Loucy (cell line): ENCODE data around the gene STRADA.
A peak's percentile ranks its signal among the peaks of the same experiment; 100 is the strongest.

ENCODE experiments used
- CTCF ChIP-seq: fragments of 200-600 bp; sonication (generic); conservative IDR thresholded peaks from 2 replicates; pipeline ENCODE4 v1.5.1; 2014; ENCODE audit warnings: mild to moderate bottlenecking, antibody characterized with exemption, low read length
- EZH2phosphoT487 ChIP-seq: fragments of 200-600 bp; IDR thresholded peaks from 2 replicates; pipeline ENCODE4 v1.6.1; 2018; ENCODE audit warnings: antibody characterized with exemption, mild to moderate bottlenecking, moderate library complexity, borderline replicate concordance

DNA sequence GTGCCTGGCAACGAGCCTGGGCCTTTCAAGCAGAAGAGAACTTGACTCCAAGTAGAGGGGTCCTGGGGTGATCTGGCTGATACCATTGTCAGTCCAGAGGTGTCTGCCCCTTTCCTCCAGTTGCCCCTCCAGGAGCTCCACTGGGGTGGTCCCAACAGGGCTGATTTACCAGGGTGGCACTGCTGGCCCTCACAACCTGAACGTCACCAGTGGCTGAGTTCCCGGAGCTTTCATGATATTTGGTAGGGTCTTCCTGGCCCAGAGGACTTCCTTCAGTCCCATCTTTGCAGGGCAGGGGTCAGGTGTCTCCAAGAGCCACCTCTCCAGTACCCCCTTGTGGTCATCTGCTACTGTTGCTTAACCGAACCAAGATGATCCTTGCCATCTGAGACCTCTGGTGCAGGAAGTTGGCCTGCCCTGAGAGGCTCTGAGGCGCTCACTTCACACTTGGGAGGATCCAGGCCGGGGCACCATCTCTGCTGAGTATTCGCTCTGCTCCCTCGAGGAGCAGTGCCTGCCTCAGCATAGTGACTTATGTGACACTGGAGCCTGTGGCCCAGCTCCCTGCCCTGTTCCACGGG, 45.1 kb downstream of the STRADA start:
- TF ChIP-seq CTCF = peak; percentile 69
- TF ChIP-seq EZH2phosphoT487 = no peak
